K562 (cell line): ENCODE results near the gene ZNF500. TPM values are rescaled to one million over a fixed set of nuclear protein-coding genes. Genes with fewer than 3 reads are reported as not detected.

Experiments used
- ATAC-seq: fragments of 200-7000 bp; cut with Tn5 transposase; 3 replicates; pipeline ENCODE4 v1.9.1; 2020; ENCODE audit warnings: moderate library complexity
- BruUV-seq: library from RNA; stranded (reverse); fragments of 400-500 nt; replicated peaks from 2 replicates; lab custom pipeline; 2021; lab: Mats Ljungman, UMichigan
- CTCF ChIA-PET: fragments of 300-600 bp; formaldehyde crosslinking; extraction: SDS; loops from one replicate; lab custom pipeline; 2021; ENCODE audit warnings: low intra/inter-chr PET ratio; lab: Yijun Ruan, JAX
- POLR2A ChIA-PET: fragments of 300-600, 350-650 bp; sonication (Branson Sonifier 250); formaldehyde crosslinking; extraction: SDS; loops from one replicate; lab custom pipeline; 2021; ENCODE audit warnings: antibody characterized with exemption, inconsistent platforms; lab: Yijun Ruan, JAX
- DNase-seq, 4 experiments: peaks; one replicate each; pipeline versions ENCODE4 v3.0.0 to v3.0.0-alpha.2; 2011 to 2018; ENCODE audit warnings: low spot score in 3 of 4, mixed read lengths in 3 of 4; ENCODE audit errors: extremely low read depth in 1 of 4
- FAIRE-seq: peaks from 2 replicates; lab custom pipeline; 2011; peaks lifted over from hg19 to GRCh38; lab: Jason Lieb, UNC
- H2AFZ ChIP-seq: 2 replicates; pipeline ENCODE4 v1.6.0; 2011; ENCODE audit warnings: low read depth, low read length, control low read depth, inconsistent platforms
- H3K27ac ChIP-seq: fragments of 200-600 bp; 3 replicates; pipeline ENCODE4 v1.8.0; 2011; ENCODE audit warnings: low read depth, mild to moderate bottlenecking, control low read depth, inconsistent platforms, low read length, moderate library complexity, mixed read lengths; ENCODE audit errors: extremely low read depth
- H3K27me3 ChIP-seq, 2 experiments: fragments of 300-600 bp in 1 of 2; 2 replicates in 1 of 2; 3 replicates in 1 of 2; pipeline versions ENCODE4 v1.6.0 to v1.8.0; 2011; ENCODE audit warnings: inconsistent platforms in 2 of 2, low read length in 2 of 2, mild to moderate bottlenecking in 1 of 2, mixed read lengths in 1 of 2, moderate library complexity in 1 of 2; ENCODE audit not compliant: control insufficient read depth in 2 of 2, insufficient read depth in 2 of 2
- H3K36me3 ChIP-seq: fragments of 300-600 bp; 3 replicates; pipeline ENCODE4 v1.8.0; 2011; ENCODE audit warnings: mild to moderate bottlenecking, low read length, inconsistent platforms; ENCODE audit not compliant: control insufficient read depth, insufficient read depth
- H3K4me1 ChIP-seq, 2 experiments: fragments of 200-600 bp in 1 of 2; replicated peaks in 1 of 2; 2 replicates in 1 of 2; 3 replicates in 1 of 2; pipeline versions ENCODE4 v1.5.1 to v1.8.0; 2011; ENCODE audit warnings: inconsistent platforms in 2 of 2, low read length in 2 of 2, mild to moderate bottlenecking in 1 of 2, mixed read lengths in 1 of 2, moderate library complexity in 1 of 2; ENCODE audit not compliant: control insufficient read depth in 2 of 2, insufficient read depth in 2 of 2
- H3K4me2 ChIP-seq: 2 replicates; pipeline ENCODE4 v1.6.1; 2011; ENCODE audit warnings: low read length, control low read depth, inconsistent platforms, mixed read lengths; ENCODE audit not compliant: insufficient read depth
- H3K4me3 ChIP-seq: fragments of 200-600 bp; sonication (generic), shearing (Covaris generic); 2 replicates; pipeline ENCODE4 v1.5.1; 2016; ENCODE audit warnings: control low read depth, inconsistent platforms
- H3K79me2 ChIP-seq: fragments of 200-600 bp; 3 replicates; pipeline ENCODE4 v1.8.0; 2011; ENCODE audit warnings: low read length, inconsistent platforms; ENCODE audit not compliant: control insufficient read depth, insufficient read depth
- H3K9ac ChIP-seq, 2 experiments: 2 replicates each; pipeline versions ENCODE4 v1.6.0 to v1.6.1; 2011; ENCODE audit warnings: low read depth in 2 of 2, low read length in 2 of 2, control low read depth in 1 of 2, inconsistent platforms in 1 of 2, mild to moderate bottlenecking in 1 of 2, mixed read lengths in 1 of 2; ENCODE audit not compliant: insufficient read depth in 1 of 2
- H3K9me1 ChIP-seq: one replicate; pipeline ENCODE4 v1.6.0; 2011; ENCODE audit warnings: inconsistent platforms, mild to moderate bottlenecking, low read length, moderate library complexity; ENCODE audit not compliant: control insufficient read depth, insufficient read depth
- H3K9me3 ChIP-seq: replicated peaks from 2 replicates; pipeline ENCODE4 v1.5.1; 2011; ENCODE audit warnings: low read depth, low read length, inconsistent platforms; ENCODE audit not compliant: control insufficient read depth, insufficient read depth
- H4K20me1 ChIP-seq: replicated peaks from 2 replicates; pipeline ENCODE4 v1.6.1; 2011; ENCODE audit warnings: low read length, inconsistent platforms, mixed read lengths; ENCODE audit not compliant: control insufficient read depth, insufficient read depth
- BHLHE40 ChIP-seq: IDR thresholded peaks from 2 replicates; pipeline ENCODE4 v1.6.1; 2011; ENCODE audit warnings: low read length, improper control_type of control experiment
- FOXA3 ChIP-seq, 2 experiments: fragments of 450-650 bp in 1 of 2; sonication (generic) in 1 of 2; formaldehyde crosslinking; IDR thresholded peaks in 1 of 2; conservative IDR thresholded peaks in 1 of 2; 2 replicates each; pipeline versions ENCODE4 v1.4.0 to v1.8.0; 2020 to 2022; ENCODE audit warnings: mild to moderate bottlenecking in 2 of 2, missing genetic modification reagents in 1 of 2
- HMGXB4 ChIP-seq: sonication (generic); formaldehyde crosslinking; IDR thresholded peaks from 2 replicates; pipeline ENCODE4 v1.8.1; 2023; ENCODE audit warnings: mild to moderate bottlenecking, missing genetic modification reagents
- NELFE ChIP-seq: IDR thresholded peaks from 2 replicates; pipeline ENCODE4 v1.6.1; 2011; ENCODE audit warnings: mild to moderate bottlenecking; ENCODE audit not compliant: insufficient read depth, insufficient read length
- POLR2G ChIP-seq: fragments of 200-400 bp; formaldehyde crosslinking; IDR thresholded peaks from 2 replicates; pipeline ENCODE4 v1.6.1; 2017; ENCODE audit warnings: low read depth, mild to moderate bottlenecking, antibody characterized with exemption, low read length, moderate library complexity
- SOX6 ChIP-seq: fragments of 450-650 bp; IDR thresholded peaks from 2 replicates; pipeline ENCODE4 v1.6.1; 2014; ENCODE audit warnings: mild to moderate bottlenecking
- ZBTB40 ChIP-seq, 2 experiments: fragments of 450-650 bp in 1 of 2; sonication (generic) in 1 of 2; formaldehyde crosslinking in 1 of 2; IDR thresholded peaks; 2 replicates each; pipeline versions ENCODE4 v1.7.1 to v1.9.0; 2016 to 2022; ENCODE audit warnings: inconsistent platforms in 1 of 2, mild to moderate bottlenecking in 1 of 2, missing genetic modification reagents in 1 of 2
- WGBS: fragments of 100-300 bp; shearing (Covaris generic); methylation state at CpG from one replicate; pipeline ENCODE4 v1.1.6; 2016; ENCODE audit warnings: low coverage, mixed read lengths; ENCODE audit not compliant: insufficient coverage; ENCODE audit errors: missing lambda C conversion rate; 5-methylcytosine and 5-hydroxymethylcytosine counted together
- in situ Hi-C: fragments of 300-500 bp; cut with MboI; formaldehyde crosslinking; loops from 4 replicates; pipeline ENCODE4 v1.15.0; 2018; ENCODE audit warnings: inconsistent platforms, mixed read lengths
- intact Hi-C: fragments of 100-400 bp; cut with micrococcal nuclease; formaldehyde crosslinking; loops from 2 replicates; pipeline ENCODE4 v1.14.2; 2022
- polyA plus RNA-seq, 8 experiments: library from polyadenylated mRNA; depleted of rRNA in 4 of 8; stranded (reverse) in 5 of 8; unstranded in 3 of 8; fragments of >200 nt; fragmentation: Nextera tagmentation in 2 of 8; fragmentation: Illumina TruSeq in 1 of 8; extraction: Ambion mirVana in 2 of 8; extraction: Trizol in 1 of 8; gene quantifications; 2 replicates each; pipeline versions ENCODE4 v1.2.1 to v1.2.3, GENCODE V29; 2011 to 2014; ENCODE audit warnings: inconsistent platforms in 1 of 8, missing spikeins in 1 of 8
- total RNA-seq, 7 experiments: library from RNA; depleted of rRNA in 6 of 7; stranded (reverse); fragments of >200 nt in 6 of 7; fragmentation: Illumina TruSeq in 2 of 7; extraction: Trizol in 2 of 7; gene quantifications; 2 replicates each; pipeline versions ENCODE4 v1.2.1 to v1.2.3, GENCODE V29; 2011 to 2021; ENCODE audit warnings: low replicate concordance in 1 of 7
- TF ChIP-seq, protein P1 (sequence below), 2 experiments: fragments of 450-650 bp; conservative IDR thresholded peaks; 2 replicates each; pipeline ENCODE4 v1.6.1; 2017; ENCODE audit warnings: mild to moderate bottlenecking in 2 of 2, moderate library complexity in 2 of 2

Gene ZNF500
- total and polyA plus RNA-seq, 9 of the 15 experiments (the other 6 are each of a cell fraction or from before 2014, with no cell fraction given): 0.80 to 20.8 (median 5.3) TPM

DNA sequence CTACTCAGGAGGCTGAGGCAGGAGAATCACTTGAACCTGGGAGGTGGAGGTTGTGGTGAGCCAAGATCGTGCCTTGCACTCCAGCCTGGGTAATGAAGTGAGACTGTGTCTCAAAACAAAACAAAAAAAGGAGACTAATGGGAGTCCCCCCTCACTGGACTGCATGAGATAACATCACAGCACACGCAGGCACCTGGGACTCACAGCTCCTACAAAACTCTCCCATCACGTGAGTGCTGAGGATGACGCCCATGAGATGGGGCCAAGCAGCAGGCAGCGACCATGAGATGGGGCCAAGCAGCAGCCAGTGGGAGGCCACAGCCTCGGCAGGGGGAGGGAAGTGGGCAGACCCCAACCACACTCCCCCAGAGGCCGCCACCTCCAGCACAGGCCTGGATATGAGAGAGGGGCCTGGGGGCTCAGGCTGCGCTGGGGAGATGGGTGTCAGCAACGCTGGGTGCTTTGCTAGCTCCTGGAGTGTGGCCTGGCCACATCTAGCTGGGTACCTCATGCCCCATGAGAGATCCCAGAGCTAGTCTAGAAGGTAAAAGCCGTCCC, 17.2 kb downstream of the ZNF500 start:
- Histone ChIP-seq H3K27me3 (no peaks in the 10 kb centered on the region), H3K79me2 (no peaks in the 10 kb centered on the region), H3K9me1 (no peaks in the 10 kb centered on the region), H3K4me1 (peaks cover 0 to 21% of the 10 kb centered on the region in 2 experiments; a peak in 2 of 5 replicates), H3K9me3 (peaks cover 2% of the 10 kb centered on the region; the same call in 1 of the 2 replicates), H3K9ac (peak overlapping the region in 1 of 2 experiments; percentile 10; a peak in 1 of 4 replicates), H4K20me1 (no peaks in the 10 kb centered on the region), H3K4me3 (no peak overlapping the region), H3K4me2 (no peak overlapping the region), H3K36me3 (peaks cover 40% of the 10 kb centered on the region), H2AFZ (no peak overlapping the region), H3K27ac (no peak overlapping the region)
- no peak for FAIRE-seq
- no peak for DNase-seq
- in situ Hi-C loops (no loop called here), intact Hi-C loops (no loop called here)
- WGBS: 60% methylated on average over 10 of the region's 10 CpGs
- no peak for ATAC-seq
- POLR2A ChIA-PET: interaction anchor here (1.1 kb wide), 1 partner anchor 11 kb away, joined by 5 read pairs; no protein-coding TSS in a partner anchor
- no TSS peak for BruUV-seq
- CTCF ChIA-PET: no interaction called here
- TF ChIP-seq BHLHE40 (0 out of 2 replicates have a peak, but pooled peaks have one; percentile 14), ZBTB40 (IDR thresholded peaks at IDR 0.05) (no peak), ZBTB40 (CRISPR knock-in tag; IDR thresholded peaks at IDR 0.05) (no peak), NELFE (no peak), HMGXB4 (CRISPR knock-in tag) (no peak), POLR2G (peak; percentile 63), SOX6 (no peak), FOXA3 (CRISPR knock-in tag; conservative IDR thresholded peaks at IDR 0.05 in 1 of 2, IDR thresholded peaks at IDR 0.05 in 1 of 2) (no peak)
- TF ChIP-seq, protein P1, sequence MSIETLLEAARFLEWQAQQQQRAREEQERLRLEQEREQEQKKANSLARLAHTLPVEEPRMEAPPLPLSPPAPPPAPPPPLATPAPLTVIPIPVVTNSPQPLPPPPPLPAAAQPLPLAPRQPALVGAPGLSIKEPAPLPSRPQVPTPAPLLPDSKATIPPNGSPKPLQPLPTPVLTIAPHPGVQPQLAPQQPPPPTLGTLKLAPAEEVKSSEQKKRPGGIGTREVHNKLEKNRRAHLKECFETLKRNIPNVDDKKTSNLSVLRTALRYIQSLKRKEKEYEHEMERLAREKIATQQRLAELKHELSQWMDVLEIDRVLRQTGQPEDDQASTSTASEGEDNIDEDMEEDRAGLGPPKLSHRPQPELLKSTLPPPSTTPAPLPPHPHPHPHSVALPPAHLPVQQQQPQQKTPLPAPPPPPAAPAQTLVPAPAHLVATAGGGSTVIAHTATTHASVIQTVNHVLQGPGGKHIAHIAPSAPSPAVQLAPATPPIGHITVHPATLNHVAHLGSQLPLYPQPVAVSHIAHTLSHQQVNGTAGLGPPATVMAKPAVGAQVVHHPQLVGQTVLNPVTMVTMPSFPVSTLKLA (conservative IDR thresholded peaks at IDR 0.05): no peak
